PC-9 (cell line): ENCODE measurements around the gene ANAPC4.

Experiments
- EZH2 ChIP-seq: fragments of 200-600 bp; sonication (generic); IDR thresholded peaks from 2 replicates; pipeline ENCODE4 v1.8.0; 2017; ENCODE audit warnings: antibody characterized with exemption, low read depth
- TF ChIP-seq, protein P1 (sequence below): fragments of 200-600 bp; sonication (generic); conservative IDR thresholded peaks from 2 replicates; pipeline ENCODE4 v1.6.1; 2017; ENCODE audit warnings: mixed run types, antibody characterized with exemption, mild to moderate bottlenecking, moderate library complexity

DNA sequence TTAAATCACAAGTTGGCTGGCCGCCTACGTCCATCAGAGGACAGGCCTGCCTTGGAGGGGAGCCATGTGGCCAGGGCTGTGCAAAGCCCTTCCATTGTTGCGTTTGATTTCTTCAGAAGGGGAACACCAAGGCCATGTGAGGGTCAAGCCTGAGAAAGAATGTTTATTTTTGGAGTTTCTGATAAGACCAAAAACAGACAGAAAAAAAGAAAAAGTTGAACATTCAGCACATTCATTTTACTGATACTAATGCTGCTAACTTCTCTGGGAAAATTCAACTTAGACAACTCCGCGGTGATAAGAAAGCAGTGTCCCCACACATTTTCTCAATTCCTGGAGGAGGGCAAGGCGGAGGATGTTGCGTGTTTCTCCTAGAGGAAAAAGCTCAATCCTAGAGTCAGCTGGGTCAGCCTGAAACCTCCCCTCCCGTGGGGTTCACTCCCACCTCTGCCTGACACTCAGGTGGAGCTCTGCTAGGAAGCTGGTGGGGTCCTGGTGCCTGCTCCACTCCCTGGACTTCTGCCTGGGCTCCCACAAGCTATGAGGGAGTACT, 63.5 kb downstream of the ANAPC4 start:
- TF ChIP-seq, protein P1, sequence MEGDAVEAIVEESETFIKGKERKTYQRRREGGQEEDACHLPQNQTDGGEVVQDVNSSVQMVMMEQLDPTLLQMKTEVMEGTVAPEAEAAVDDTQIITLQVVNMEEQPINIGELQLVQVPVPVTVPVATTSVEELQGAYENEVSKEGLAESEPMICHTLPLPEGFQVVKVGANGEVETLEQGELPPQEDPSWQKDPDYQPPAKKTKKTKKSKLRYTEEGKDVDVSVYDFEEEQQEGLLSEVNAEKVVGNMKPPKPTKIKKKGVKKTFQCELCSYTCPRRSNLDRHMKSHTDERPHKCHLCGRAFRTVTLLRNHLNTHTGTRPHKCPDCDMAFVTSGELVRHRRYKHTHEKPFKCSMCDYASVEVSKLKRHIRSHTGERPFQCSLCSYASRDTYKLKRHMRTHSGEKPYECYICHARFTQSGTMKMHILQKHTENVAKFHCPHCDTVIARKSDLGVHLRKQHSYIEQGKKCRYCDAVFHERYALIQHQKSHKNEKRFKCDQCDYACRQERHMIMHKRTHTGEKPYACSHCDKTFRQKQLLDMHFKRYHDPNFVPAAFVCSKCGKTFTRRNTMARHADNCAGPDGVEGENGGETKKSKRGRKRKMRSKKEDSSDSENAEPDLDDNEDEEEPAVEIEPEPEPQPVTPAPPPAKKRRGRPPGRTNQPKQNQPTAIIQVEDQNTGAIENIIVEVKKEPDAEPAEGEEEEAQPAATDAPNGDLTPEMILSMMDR: no peak
- no peak for TF ChIP-seq EZH2
